Endothelial cell (in vitro differentiated cells): Measurements from ENCODE around the gene MORC2. TPM values are rescaled to one million over a fixed set of nuclear protein-coding genes. Genes with fewer than 3 reads are reported as not detected.

Source experiments
- DNase-seq: peaks from one replicate; pipeline ENCODE4 v3.0.0; 2021; ENCODE audit warnings: low spot score
- H3K27ac Mint-ChIP-seq: one replicate; pipeline ENCODE4 v1.8.0; 2021; ENCODE audit warnings: mixed read lengths, inconsistent platforms; ENCODE audit not compliant: unreplicated experiment
- H3K27me3 Mint-ChIP-seq: one replicate; pipeline ENCODE4 v1.8.0; 2021; ENCODE audit warnings: mild to moderate bottlenecking, moderate library complexity, mixed read lengths, inconsistent platforms; ENCODE audit not compliant: unreplicated experiment
- H3K36me3 Mint-ChIP-seq: one replicate; pipeline ENCODE4 v1.8.0; 2021; ENCODE audit warnings: mild to moderate bottlenecking, low read depth, mixed read lengths, inconsistent platforms; ENCODE audit not compliant: unreplicated experiment
- H3K4me1 Mint-ChIP-seq: one replicate; pipeline ENCODE4 v1.8.0; 2021; ENCODE audit warnings: mild to moderate bottlenecking, mixed read lengths, inconsistent platforms; ENCODE audit not compliant: unreplicated experiment
- H3K4me3 Mint-ChIP-seq: one replicate; pipeline ENCODE4 v1.8.0; 2021; ENCODE audit warnings: mild to moderate bottlenecking, mixed read lengths, inconsistent platforms; ENCODE audit not compliant: unreplicated experiment
- H3K9me3 Mint-ChIP-seq: one replicate; pipeline ENCODE4 v1.8.0; 2021; ENCODE audit warnings: mixed read lengths, inconsistent platforms; ENCODE audit not compliant: unreplicated experiment
- CTCF ChIP-seq: fragments of 200-600 bp; sonication (generic); IDR thresholded peaks from one replicate; pipeline ENCODE4 v1.5.0; 2021; ENCODE audit warnings: antibody characterized with exemption; ENCODE audit not compliant: unreplicated experiment
- total RNA-seq: library from RNA; stranded (reverse); fragmentation: NEBNext Ultra II Directional; extraction: Animal tissue kit (Norgen Biotek cat#: 25700); gene quantifications from one replicate; pipeline ENCODE4 v1.2.1, GENCODE V29; 2021; ENCODE audit not compliant: unreplicated experiment

The MORC2 gene
- total RNA-seq, 1 donor from 2014 or later, result 56.2 TPM

- no peak for TF ChIP-seq CTCF
- H3K36me3 Mint-ChIP-seq, result no peaks in the 10 kb centered on the region
- H3K27ac Mint-ChIP-seq, result no peak overlapping the region
- no peaks in the 10 kb centered on the region for H3K4me1 Mint-ChIP-seq
- H3K27me3 Mint-ChIP-seq, result peaks cover 8% of the 10 kb centered on the region
- no peaks in the 10 kb centered on the region for H3K9me3 Mint-ChIP-seq
- H3K4me3 Mint-ChIP-seq, result no peak overlapping the region
- no peak for DNase-seq
Observed at GRCh38 chr22:30875481-30876215, 92.9 kb downstream of the MORC2 start.

Other genes starting within 250 kb of the MORC2 start
- gene TUG1, start 491 bp upstream of the MORC2 start, total RNA-seq, result 155 TPM
- gene SMTN, start 112.5 kb upstream of the MORC2 start, total RNA-seq, result 736 TPM
- gene SELENOM, start 138.8 kb upstream of the MORC2 start, total RNA-seq, result 35.4 TPM
- 2.8 TPM for gene INPP5J, start 154.2 kb upstream of the MORC2 start, total RNA-seq
- 2.8 TPM for gene PLA2G3, start 171.7 kb upstream of the MORC2 start, total RNA-seq
- 30.9 TPM for gene RNF185, start 191.4 kb upstream of the MORC2 start, total RNA-seq
- 248 TPM for gene LIMK2, start 243.5 kb upstream of the MORC2 start, total RNA-seq